ENCODE data around the gene AXIN1. TPM values are rescaled to one million over a fixed set of nuclear protein-coding genes. Genes with fewer than 3 reads are reported as not detected.

The AXIN1 gene
- total and polyA plus RNA-seq, 2 of the 8 experiments (the other 6 are each of a cell fraction or from before 2014, with no cell fraction given) = 12.5 to 41.9 TPM

DNA sequence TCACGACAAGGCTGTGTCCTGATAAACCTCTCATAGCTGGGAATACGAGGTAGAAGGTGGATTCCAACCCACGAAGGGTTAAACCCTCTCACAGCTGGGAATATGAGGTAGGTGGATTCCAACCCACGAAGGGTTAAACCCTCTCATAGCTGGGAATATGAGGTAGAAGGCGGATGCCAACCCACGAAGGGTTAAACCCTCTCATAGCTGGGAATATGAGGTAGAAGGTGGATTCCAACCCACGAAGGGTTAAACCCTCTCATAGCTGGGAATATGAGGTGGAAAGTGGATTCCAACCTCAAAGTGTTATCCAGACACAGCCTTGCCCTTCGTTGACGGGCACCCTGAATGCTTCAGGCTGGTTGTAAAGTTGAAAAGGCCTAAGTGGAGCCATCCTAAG is 31.0 kb downstream of the AXIN1 start (continued):
- TF ChIP-seq SIN3A (conservative IDR thresholded peaks at IDR 0.05 in 1 of 2, IDR thresholded peaks at IDR 0.05 in 1 of 2; ENCODE audit: low read depth in 1 of 2, low read length in 2 of 2) (no peak), CHD2 (IDR thresholded peaks at IDR 0.05; ENCODE audit: low read length) (no peak)
- TF ChIP-seq, protein P1, sequence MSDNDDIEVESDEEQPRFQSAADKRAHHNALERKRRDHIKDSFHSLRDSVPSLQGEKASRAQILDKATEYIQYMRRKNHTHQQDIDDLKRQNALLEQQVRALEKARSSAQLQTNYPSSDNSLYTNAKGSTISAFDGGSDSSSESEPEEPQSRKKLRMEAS (IDR thresholded peaks at IDR 0.05) = no peak
